Caco-2 (cell line): ENCODE data around the gene AJAP1. TPM values are rescaled to one million over a fixed set of nuclear protein-coding genes. Genes with fewer than 3 reads are reported as not detected.
"Not testable (repeated sequence)": the region's sequence is repeated elsewhere in the genome, so short reads cannot be mapped to it uniquely, and the experiment has no call there.

Experiments used
- BruUV-seq: library from RNA; stranded (reverse); fragments of 400-500 nt; replicated peaks from 2 replicates; lab custom pipeline; 2021; lab: Mats Ljungman, UMichigan
- CTCF ChIA-PET: fragments of 300-600 bp; sonication (Branson Sonifier 250); formaldehyde crosslinking; loops from one replicate; lab custom pipeline; 2022; ENCODE audit warnings: antibody characterized with exemption; lab: Charles Lee
- POLR2A ChIA-PET: fragments of 300-600 bp; sonication (Branson Sonifier 250); formaldehyde crosslinking; loops from one replicate; lab custom pipeline; 2022; ENCODE audit warnings: antibody characterized with exemption; lab: Charles Lee
- DNase-seq, 2 experiments: peaks; one replicate each; pipeline versions ENCODE4 v3.0.0 to v3.0.0-alpha.2; 2020 to 2022
- H3K27me3 ChIP-seq: replicated peaks from 2 replicates; pipeline ENCODE4 v1.6.0; 2011; ENCODE audit warnings: low read length; ENCODE audit not compliant: control insufficient read depth, insufficient read depth
- H3K36me3 ChIP-seq: 2 replicates; pipeline ENCODE4 v1.5.1; 2011; ENCODE audit warnings: low read length; ENCODE audit not compliant: control insufficient read depth, insufficient read depth
- H3K4me1 ChIP-seq: fragments of 250-450 bp; sonication (Bioruptor Pico); 2 replicates; pipeline ENCODE4 v1.5.1; 2020; ENCODE audit warnings: mild to moderate bottlenecking
- H3K4me3 ChIP-seq: 2 replicates; pipeline ENCODE4 v1.5.1; 2011; ENCODE audit warnings: low read depth, mild to moderate bottlenecking, control low read depth, low read length
- H3K9me3 ChIP-seq: fragments of 250-450 bp; sonication (Bioruptor Pico); 2 replicates; pipeline ENCODE4 v1.5.1; 2020; ENCODE audit warnings: mild to moderate bottlenecking, moderate library complexity
- H3K27ac Mint-ChIP-seq: one replicate; pipeline ENCODE4 v1.8.0; 2022; ENCODE audit warnings: mixed read lengths; ENCODE audit not compliant: unreplicated experiment
- H3K27me3 Mint-ChIP-seq: one replicate; pipeline ENCODE4 v1.8.0; 2022; ENCODE audit warnings: mixed read lengths; ENCODE audit not compliant: insufficient read depth, unreplicated experiment
- H3K36me3 Mint-ChIP-seq: one replicate; pipeline ENCODE4 v1.8.0; 2022; ENCODE audit warnings: mild to moderate bottlenecking, mixed read lengths; ENCODE audit not compliant: insufficient read depth, unreplicated experiment
- H3K4me1 Mint-ChIP-seq: one replicate; pipeline ENCODE4 v1.8.0; 2022; ENCODE audit warnings: low read depth, mixed read lengths; ENCODE audit not compliant: unreplicated experiment
- H3K4me3 Mint-ChIP-seq: one replicate; pipeline ENCODE4 v1.8.0; 2022; ENCODE audit warnings: mild to moderate bottlenecking, moderate library complexity, mixed read lengths; ENCODE audit not compliant: unreplicated experiment
- H3K9me3 Mint-ChIP-seq: one replicate; pipeline ENCODE4 v1.8.0; 2022; ENCODE audit warnings: mixed read lengths; ENCODE audit not compliant: unreplicated experiment
- CTCF ChIP-seq, 2 experiments: fragments of 200-600 bp in 1 of 2; IDR thresholded peaks; 1 replicate in 1 of 2; 2 replicates in 1 of 2; pipeline versions ENCODE4 v1.5.1 to v1.8.0; 2011 to 2022; ENCODE audit warnings: antibody characterized with exemption in 1 of 2, control low read depth in 1 of 2, inconsistent platforms in 1 of 2, low read depth in 1 of 2, low read length in 1 of 2, mild to moderate bottlenecking in 1 of 2, moderate library complexity in 1 of 2; ENCODE audit not compliant: insufficient read depth in 1 of 2, severe bottlenecking in 1 of 2, unreplicated experiment in 1 of 2
- intact Hi-C: fragments of 100-400 bp; cut with micrococcal nuclease; formaldehyde crosslinking; loops from one replicate; pipeline ENCODE4 v1.10.0; 2022; ENCODE audit not compliant: unreplicated experiment
- total RNA-seq: library from RNA; stranded (reverse); gene quantifications from 2 replicates; pipeline ENCODE4 v1.2.3, GENCODE V29; 2022

AJAP1 gene
- total RNA-seq, 1 experiment from 2014 or later: not detected

DNA sequence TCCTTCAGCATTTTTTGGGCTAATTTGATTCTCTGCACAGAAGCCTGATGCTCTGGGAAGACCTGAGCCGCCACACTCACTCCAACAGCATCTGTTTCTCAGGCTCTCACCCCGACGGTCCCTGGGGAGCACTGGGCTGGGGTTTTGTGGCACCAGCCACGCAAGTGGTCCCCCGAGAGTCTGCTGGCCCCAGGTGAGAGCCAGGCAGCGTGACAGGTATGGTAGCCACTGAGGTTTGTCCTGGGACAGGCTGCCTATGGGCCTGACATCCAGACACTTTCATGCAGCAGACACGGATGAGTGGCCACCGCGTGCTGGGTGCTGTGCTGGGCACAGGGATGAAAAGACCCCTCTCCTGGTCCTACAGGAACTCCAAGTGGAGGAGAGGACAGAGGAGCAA is 11.0 kb downstream of the AJAP1 start:
- Histone ChIP-seq H3K4me1 (no peaks in the 10 kb centered on the region), H3K9me3 (no peaks in the 10 kb centered on the region), H3K27me3 (no peaks in the 10 kb centered on the region), H3K36me3 (no peaks in the 10 kb centered on the region), H3K4me3 (no peak overlapping the region)
- peaks cover 3% of the 10 kb centered on the region for H3K27me3 Mint-ChIP-seq
- ChIA-PET POLR2A (no interaction called here), CTCF (no interaction called here)
- H3K36me3 Mint-ChIP-seq: no peaks in the 10 kb centered on the region
- no peak overlapping the region for H3K4me3 Mint-ChIP-seq
- H3K9me3 Mint-ChIP-seq: no peaks in the 10 kb centered on the region
- no peak for DNase-seq
- H3K4me1 Mint-ChIP-seq: no peaks in the 10 kb centered on the region
- intact Hi-C loops: no loop called here
- BruUV-seq: no TSS peak
- H3K27ac Mint-ChIP-seq: no peak overlapping the region
- TF ChIP-seq CTCF (IDR thresholded peaks at IDR 0.05; ENCODE audit: insufficient read depth in 1 of 2, low read depth in 1 of 2, low read length in 1 of 2, severe bottlenecking in 1 of 2, unreplicated experiment in 1 of 2): no peak

GRCh38 chr1:4666683-4667082 is 12.3 kb downstream of the AJAP1 start:
- H3K27me3 ChIP-seq, intact Hi-C loops, CTCF ChIA-PET, H3K27me3 Mint-ChIP-seq, H3K4me1 Mint-ChIP-seq, DNase-seq, BruUV-seq, H3K4me3 ChIP-seq, H3K27ac Mint-ChIP-seq, H3K36me3 ChIP-seq, H3K4me3 Mint-ChIP-seq, H3K4me1 ChIP-seq, H3K36me3 Mint-ChIP-seq, POLR2A ChIA-PET, H3K9me3 ChIP-seq, H3K9me3 Mint-ChIP-seq: not testable (repeated sequence)

DNA sequence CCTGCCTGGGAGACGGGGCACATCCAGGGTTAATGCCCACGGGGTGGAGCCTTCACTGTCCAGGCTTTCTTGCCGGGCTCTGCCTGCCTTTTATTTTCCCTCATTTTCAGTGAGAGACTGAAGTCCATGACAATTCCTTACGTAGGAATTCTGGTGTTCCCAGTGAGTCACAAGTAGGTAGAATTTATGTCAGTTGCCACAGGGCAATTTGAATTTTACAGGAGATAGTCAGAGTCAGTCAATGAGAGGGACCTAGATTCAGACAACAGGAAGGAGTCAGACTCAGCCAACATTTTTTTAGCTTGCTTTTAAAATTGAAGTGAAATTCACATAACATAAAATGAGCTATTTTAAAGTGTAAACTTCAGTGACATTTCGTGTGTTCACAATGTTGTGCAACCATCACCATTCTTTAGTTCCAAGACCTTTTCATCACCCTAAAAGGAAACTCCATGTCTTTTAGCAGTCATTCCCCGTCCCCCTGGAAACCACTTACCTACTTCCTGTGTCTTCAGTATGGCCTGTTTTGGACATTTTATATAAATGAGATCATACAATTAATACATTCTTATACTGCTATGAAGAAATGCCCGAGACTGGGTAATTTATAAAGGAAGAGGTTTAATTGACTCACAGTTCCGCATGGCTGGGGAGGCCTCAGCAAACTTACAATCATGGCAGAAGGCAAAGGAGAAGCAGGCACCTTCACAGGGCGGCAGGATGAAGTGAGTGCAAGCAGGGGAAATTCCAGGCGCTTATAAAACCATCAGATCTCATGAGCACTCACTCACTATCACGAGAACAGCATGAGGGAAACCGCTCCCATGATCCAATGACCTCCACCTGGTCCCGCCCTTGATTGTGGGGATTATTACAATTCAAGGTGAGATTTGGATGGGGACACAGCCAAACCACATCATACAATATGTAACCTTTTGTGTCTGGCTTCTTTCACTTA is 14.6 kb downstream of the AJAP1 start:
- H3K27me3 ChIP-seq: no peaks in the 10 kb centered on the region
- no TSS peak for BruUV-seq
- TF ChIP-seq CTCF (IDR thresholded peaks at IDR 0.05; ENCODE audit: insufficient read depth in 1 of 2, low read depth in 1 of 2, low read length in 1 of 2, severe bottlenecking in 1 of 2, unreplicated experiment in 1 of 2): no peak
- no peak overlapping the region for H3K4me3 Mint-ChIP-seq
- intact Hi-C loops: no loop called here
- no peak overlapping the region for H3K27ac Mint-ChIP-seq
- H3K36me3 ChIP-seq: no peaks in the 10 kb centered on the region
- no peaks in the 10 kb centered on the region for H3K9me3 Mint-ChIP-seq
- no peaks in the 10 kb centered on the region for H3K27me3 Mint-ChIP-seq
- no peaks in the 10 kb centered on the region for H3K4me1 Mint-ChIP-seq
- no peaks in the 10 kb centered on the region for H3K4me1 ChIP-seq
- no peaks in the 10 kb centered on the region for H3K9me3 ChIP-seq
- H3K4me3 ChIP-seq: no peak overlapping the region
- no peaks in the 10 kb centered on the region for H3K36me3 Mint-ChIP-seq
- DNase-seq: no peak
- CTCF ChIA-PET: no interaction called here
- POLR2A ChIA-PET: no interaction called here
